ENCODE results near the gene AOC2.
"Not testable (repeated sequence)": the region's sequence is repeated elsewhere in the genome, so short reads cannot be mapped to it uniquely, and the experiment has no call there.

AOC2 gene

DNA sequence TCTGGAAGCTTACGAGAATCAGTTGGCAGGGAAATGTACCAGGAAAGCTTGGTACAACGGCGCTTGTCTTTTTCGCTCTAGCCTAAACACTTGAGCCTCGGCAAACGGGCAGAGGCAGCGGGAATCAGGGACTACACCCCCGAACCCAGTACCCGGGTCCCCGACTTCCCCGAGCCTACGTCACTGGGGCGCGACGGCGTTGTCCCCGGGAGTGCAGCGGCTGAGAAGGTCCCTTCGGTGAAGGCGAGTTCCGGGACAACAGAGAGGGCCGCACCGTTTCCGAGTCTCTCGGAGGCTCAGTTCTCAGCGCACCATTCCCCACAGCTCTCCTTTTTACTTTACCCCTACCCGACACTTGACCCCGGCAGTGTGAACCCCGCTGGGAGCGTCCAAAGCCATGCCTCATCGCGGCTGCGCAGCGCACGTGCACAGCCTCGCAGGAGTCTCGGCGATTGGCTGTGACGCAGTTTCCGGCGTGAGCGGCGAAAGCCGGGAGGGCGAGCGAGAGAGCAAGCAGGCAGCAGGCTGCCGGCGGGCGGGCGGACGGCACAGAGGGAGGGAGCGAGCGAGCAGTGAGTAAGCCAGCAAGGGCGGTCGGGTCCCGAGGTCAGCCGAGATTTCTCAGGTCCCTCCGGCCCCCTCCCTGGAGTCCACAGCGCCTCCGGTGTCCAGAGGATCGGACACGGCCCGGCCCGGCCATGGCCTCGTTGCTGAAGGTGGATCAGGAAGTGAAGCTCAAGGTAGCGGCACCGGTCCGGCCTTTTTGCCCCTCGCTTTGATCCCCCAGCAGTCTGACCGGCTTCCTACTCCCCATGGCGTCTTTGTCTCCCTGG lies 11.2 kb upstream of the AOC2 start, which contains the start of gene PSME3:
Gene PSME3 (plus strand): TSS at position 464 of the 833 bp plus-strand sequence. CDS start 235 bp downstream, at position 699.
- DNase-seq, result peak; percentile 71

DNA sequence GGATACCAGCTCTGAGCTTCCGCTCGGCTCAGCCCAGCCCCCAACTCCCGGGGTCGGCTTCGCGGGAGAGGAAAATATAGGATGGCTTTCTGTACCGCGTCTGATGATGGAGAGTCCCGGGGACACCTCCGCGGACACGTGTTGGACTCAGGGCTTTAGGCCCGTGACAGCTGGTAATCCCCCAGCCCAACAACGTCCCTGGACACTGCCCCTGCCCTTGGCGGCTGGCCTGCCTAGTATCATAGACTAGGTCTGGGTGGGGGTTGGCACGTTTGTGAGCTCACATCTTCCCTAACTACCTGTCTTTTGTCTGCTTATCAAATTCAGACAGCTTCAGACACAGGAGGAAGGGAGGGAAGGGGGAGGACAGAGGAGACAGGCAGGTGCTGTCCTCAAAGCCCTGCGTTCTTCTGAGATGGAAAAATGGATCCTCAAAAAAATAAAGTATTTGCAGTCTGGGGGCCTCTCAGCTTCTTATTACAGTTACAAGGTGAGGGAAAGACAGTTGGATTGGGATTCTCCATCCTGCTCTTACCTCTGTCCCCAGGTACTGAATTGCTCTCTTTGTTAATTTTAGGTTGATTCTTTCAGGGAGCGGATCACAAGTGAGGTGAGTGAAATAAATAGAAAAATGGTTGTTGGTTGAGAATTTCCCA lies 10.5 kb upstream of the AOC2 start:
- DNase-seq, result no peak

DNA sequence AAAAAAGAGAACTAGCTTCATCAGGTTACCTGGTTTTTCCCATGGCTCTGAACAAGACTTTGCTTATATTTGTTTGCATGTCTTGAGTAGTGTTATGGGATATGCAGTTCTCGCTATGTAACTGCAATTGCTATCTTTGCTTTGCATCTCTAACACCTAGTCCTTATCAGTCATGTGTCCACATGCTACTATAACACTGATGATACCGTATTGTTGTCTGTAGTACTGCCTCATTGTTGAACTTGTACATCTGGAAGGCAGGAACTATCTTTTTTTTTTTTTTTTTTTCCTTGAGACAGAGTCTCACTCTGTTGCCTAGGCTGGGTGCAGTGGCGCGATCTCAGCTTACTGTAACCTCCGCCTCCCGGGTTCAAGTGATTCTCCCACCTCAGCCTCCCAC lies 8.6 kb upstream of the AOC2 start:
- no peak for DNase-seq

DNA sequence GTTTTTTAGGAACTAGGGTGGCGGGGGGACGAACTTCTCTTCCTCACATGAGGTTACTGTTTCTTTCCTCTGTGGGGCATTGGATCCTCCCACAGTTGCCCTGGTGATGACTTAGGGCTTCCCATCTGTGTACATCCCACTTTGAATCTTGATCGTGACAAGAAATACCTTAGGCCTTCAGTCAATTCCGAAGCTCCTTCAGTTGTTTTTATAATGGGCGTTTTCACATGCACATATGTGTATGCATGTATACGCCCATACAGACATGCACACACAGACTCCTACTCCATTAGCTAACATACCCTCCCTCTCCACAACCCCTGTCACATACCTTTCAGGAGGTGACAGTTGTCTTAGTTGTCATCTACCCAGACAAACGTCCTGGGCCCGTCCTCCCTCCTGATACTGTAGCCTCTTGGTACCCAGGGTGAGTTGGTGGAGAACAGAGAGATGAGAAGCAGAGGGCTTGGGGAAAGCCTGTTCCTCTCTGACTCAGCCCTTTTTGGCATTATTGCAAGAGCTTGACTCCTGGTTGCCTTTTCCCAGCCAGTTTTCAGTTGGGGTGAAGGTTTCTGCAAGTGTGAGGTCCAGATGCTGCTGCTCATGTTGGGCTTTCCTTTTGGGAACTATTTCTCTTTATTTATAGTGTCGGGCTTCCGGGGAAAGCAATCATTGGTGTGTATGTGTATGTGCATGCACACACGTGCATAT lies 2.2 kb upstream of the AOC2 start:
- DNase-seq, result no peak

DNA sequence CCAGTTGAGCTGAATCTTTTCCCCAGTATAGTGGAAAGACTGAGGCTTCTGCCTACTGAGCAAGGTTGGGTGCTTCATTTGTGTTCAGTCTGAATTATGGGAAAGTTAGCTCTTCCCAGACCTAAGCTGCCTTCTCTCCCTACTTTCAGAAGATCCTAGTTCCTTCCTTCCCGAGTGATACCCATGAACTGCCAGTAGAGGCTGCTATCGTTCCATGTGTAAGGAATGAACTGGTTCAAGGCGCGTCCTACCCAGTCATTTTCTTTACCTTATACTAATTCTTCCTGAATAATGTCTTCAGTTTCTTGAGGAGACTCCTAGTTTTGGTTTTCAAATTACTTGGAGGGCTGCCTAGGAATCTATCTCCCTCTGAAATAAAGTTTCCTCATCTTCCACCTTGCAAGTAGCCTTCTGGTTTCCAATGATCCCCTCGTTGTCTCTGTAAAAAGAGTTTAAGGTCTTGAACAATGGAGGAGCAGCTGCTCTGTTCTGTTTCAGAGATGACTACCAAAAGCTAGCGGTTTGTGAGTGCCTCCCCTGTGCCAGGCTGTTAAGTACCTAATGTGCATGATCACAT lies 934 bp upstream of the AOC2 start:
- DNase-seq, result peak; percentile 47

DNA sequence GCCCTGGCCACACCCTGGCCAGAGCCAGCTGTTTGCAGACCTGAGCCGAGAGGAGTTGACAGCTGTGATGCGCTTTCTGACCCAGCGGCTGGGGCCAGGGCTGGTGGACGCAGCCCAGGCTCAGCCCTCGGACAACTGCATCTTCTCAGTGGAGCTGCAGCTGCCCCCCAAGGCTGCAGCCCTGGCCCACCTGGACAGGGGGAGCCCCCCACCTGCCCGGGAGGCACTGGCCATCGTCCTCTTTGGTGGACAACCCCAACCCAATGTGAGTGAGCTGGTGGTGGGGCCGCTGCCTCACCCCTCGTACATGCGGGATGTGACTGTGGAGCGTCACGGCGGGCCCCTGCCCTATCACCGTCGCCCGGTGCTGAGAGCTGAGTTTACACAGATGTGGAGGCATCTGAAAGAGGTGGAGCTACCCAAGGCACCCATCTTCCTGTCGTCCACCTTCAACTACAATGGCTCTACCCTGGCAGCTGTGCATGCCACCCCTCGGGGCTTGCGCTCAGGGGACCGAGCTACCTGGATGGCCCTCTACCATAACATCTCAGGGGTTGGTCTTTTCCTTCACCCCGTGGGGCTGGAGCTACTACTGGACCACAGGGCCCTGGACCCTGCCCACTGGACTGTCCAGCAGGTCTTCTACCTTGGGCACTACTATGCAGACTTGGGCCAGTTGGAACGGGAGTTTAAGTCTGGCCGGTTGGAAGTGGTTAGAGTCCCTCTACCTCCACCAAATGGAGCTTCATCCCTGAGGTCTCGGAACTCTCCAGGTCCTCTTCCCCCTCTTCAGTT lies 578 bp downstream of the AOC2 start:
- no peak for DNase-seq

DNA sequence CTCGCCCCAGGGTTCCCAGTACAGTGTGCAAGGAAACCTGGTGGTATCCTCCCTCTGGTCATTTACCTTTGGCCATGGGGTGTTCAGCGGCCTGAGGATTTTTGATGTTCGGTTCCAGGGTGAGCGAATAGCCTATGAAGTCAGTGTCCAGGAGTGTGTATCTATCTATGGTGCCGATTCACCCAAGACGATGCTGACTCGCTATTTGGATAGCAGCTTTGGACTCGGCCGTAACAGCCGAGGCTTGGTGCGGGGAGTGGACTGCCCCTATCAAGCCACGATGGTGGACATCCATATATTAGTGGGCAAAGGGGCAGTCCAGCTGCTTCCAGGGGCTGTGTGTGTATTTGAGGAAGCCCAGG lies 1.2 kb downstream of the AOC2 start:
- DNase-seq, result no peak

DNA sequence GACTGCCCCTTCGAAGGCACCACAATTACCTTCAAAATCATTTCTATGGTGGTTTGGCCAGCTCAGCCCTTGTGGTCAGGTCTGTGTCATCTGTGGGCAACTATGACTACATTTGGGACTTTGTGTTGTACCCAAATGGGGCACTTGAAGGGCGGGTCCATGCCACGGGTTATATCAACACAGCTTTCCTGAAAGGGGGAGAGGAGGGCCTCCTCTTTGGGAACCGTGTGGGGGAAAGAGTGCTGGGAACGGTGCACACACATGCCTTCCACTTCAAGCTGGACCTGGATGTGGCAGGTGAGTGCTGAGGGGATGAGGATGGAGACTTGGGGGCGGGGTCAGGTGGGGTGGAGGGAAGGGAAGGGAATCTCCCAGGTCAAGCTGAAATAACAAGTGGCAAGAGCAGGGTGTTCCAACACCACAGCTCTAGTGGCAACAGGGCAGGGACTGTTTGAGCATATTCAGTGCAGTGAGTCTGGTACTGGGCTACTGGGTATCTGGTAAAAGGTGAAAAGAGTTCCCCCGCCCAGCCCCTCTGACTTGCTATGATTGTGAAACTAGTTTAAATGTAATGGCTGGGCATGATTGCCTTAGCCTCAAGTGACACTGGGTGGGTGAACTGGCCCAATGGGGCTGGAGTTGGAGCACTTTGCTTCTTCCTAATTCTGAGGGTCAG lies 1.7 kb downstream of the AOC2 start:
- no peak for DNase-seq

DNA sequence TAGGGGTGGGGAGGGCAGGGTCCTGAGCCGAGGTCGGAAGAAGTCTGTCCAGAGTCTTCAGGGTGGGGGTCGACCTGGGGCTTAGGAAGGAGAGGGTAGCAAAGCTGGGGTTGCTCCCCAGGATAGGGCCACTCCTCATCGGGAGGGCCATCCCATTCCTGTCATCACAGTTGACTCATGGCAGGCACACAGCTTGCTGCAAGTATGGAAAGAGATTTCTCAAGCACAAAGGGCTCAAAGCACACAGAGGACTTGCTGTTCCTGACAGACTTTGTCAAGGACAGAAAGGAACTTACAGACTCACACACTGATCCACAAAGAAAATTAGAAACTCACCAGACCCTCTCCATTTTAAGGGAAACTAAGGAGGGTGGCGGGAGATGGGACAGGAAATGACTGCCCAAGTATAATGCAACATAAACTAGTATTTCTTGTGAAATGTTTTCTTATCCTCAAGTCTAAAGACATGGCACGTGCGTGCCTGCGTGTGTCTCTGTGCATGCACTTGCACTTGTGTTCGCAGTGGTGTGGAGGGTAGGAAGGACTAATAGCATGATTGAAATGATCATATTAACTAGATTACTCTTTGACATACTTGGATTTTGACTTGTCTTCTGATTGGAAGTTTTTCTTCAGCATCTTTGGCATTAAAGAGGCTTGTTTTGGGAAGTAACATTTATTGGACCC lies 2.4 kb downstream of the AOC2 start:
- no peak for DNase-seq

DNA sequence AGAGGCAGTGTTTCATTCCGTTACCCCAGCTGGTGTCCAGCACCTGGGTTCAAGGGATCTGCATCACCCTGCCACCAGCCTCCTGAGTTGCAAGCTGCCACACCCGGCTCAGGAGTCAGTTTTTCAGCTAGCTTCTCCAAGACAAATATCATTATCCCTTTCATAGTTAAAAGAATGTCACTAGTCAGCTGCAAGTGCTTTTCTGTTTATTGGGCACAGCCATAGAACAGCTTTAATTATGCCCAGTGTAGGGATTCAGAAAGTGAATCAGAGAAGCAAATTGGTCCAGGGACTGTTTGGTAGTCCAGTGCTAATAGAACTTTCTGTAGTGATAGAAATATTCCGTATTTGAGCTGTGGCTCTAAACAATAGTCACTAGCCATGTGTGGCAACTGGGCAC lies 3.7 kb downstream of the AOC2 start:
- no peak for DNase-seq

DNA sequence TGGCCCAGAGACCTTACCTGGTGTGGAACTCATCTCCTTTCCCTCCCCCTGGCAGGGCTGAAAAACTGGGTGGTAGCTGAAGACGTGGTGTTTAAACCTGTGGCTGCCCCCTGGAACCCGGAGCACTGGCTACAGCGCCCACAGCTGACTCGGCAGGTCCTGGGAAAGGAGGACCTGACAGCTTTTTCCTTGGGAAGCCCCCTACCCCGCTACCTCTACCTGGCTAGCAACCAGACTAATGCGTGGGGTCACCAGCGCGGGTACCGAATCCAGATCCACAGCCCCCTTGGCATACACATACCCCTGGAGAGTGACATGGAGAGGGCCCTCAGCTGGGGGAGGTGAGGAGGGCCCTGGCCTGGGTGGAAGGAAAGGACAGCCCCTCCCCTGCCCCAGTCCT lies 4.7 kb downstream of the AOC2 start:
- DNase-seq, result no peak

DNA sequence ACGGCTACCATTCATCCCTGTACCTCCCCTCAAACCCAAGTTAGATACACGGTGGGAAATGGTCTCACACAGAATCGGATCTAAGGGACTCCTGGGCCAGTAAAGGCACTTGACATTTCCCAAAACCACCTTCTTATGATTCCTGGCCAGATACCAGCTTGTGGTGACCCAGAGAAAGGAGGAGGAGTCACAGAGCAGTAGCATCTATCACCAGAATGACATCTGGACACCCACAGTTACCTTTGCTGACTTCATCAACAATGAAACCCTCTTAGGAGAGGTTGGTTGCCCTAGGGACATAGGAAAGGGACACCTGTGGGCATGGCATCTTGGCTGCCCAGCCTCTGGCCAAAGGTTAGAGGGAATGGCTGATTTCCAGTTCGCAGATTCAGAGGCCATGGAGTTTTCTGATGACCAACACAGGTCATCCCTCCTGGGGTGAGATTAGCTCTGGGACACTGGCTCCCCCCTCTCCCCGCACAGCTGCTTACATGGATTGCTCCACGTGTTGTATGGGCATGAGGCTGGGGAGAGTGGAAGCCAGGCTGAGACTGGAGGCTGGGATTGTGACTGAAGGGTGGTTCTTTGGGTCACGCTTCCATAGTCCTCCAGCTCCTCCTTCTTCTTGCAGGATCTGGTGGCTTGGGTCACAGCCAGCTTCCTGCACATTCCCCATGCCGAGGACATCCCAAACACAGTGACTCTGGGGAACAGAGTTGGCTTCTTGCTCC lies 5.2 kb downstream of the AOC2 start:
- no peak for DNase-seq

DNA sequence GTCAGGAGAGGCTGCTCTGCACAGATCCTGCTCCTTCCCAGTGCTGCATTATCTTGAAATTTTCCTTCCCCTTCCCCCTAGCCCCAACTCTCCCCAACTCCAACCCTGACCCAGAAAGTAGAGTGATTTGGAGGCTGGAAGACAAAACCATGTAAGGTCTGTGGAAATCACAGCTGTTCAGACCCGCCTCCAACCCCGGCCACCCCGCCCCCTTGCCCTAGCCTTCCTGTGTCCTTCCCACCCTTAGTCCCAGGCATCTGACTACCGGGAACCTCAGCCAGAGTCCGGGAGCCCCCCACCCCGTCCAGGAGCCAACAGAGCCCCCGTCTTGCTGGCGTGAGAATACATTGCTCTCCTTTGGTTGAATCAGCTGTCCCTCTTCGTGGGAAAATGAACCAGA lies 6.6 kb downstream of the AOC2 start, which contains the start of gene AOC3:
Gene AOC3 (plus strand): TSS at position 246 of the 400 bp plus-strand sequence. CDS start 145 bp downstream, at position 391.
- no peak for DNase-seq

DNA sequence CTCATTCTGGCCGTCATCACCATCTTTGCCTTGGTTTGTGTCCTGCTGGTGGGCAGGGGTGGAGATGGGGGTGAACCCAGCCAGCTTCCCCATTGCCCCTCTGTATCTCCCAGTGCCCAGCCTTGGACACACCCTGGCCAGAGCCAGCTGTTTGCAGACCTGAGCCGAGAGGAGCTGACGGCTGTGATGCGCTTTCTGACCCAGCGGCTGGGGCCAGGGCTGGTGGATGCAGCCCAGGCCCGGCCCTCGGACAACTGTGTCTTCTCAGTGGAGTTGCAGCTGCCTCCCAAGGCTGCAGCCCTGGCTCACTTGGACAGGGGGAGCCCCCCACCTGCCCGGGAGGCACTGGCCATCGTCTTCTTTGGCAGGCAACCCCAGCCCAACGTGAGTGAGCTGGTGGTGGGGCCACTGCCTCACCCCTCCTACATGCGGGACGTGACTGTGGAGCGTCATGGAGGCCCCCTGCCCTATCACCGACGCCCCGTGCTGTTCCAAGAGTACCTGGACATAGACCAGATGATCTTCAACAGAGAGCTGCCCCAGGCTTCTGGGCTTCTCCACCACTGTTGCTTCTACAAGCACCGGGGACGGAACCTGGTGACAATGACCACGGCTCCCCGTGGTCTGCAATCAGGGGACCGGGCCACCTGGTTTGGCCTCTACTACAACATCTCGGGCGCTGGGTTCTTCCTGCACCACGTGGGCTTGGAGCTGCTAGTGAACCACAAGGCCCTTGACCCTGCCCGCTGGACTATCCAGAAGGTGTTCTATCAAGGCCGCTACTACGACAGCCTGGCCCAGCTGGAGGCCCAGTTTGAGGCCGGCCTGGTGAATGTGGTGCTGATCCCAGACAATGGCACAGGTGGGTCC lies 7.2 kb downstream of the AOC2 start:
- not testable (repeated sequence) for DNase-seq

DNA sequence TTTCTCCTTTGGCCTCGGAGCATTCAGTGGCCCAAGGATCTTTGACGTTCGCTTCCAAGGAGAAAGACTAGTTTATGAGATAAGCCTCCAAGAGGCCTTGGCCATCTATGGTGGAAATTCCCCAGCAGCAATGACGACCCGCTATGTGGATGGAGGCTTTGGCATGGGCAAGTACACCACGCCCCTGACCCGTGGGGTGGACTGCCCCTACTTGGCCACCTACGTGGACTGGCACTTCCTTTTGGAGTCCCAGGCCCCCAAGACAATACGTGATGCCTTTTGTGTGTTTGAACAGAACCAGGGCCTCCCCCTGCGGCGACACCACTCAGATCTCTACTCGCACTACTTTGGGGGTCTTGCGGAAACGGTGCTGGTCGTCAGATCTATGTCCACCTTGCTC lies 8.0 kb downstream of the AOC2 start:
- no peak for DNase-seq

DNA sequence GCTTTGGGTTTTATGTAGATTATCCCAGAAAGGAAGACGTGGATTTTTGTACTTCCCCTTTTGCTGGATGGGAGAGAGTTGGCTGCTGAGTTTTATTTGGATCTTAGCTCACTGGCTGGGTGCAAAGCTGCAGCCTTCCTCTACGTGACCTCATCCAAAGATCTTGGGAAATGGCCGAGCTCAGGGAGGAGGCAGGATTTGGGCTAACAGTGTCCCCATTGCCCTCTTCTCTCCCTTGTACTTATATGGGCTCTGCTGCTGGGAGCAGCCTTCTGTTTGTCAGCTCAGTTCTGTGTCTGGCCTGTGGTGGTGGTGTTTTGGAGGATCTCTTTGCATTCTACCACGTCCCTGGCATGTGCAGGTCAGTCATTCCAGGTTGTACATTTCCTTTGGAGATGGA lies 8.6 kb downstream of the AOC2 start:
- DNase-seq, result no peak

DNA sequence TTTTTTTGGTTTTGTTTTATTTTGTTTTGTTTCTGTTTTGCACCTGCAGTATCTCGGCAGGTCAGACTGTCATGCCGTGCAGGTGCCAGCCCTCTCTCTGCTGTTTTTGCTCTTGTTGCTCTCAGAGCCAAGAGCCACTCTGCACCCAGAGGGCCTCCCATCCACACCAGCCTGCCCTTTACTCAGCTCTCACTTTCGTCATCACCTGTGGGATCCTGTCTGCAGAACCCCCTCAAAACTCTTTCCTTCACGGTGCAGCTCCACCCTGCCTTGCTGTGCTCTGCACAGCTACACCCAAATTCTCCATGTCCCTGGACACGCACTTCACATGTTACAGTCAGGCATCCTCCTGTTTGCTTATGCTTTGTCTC lies 9.2 kb downstream of the AOC2 start:
- no peak for DNase-seq

DNA sequence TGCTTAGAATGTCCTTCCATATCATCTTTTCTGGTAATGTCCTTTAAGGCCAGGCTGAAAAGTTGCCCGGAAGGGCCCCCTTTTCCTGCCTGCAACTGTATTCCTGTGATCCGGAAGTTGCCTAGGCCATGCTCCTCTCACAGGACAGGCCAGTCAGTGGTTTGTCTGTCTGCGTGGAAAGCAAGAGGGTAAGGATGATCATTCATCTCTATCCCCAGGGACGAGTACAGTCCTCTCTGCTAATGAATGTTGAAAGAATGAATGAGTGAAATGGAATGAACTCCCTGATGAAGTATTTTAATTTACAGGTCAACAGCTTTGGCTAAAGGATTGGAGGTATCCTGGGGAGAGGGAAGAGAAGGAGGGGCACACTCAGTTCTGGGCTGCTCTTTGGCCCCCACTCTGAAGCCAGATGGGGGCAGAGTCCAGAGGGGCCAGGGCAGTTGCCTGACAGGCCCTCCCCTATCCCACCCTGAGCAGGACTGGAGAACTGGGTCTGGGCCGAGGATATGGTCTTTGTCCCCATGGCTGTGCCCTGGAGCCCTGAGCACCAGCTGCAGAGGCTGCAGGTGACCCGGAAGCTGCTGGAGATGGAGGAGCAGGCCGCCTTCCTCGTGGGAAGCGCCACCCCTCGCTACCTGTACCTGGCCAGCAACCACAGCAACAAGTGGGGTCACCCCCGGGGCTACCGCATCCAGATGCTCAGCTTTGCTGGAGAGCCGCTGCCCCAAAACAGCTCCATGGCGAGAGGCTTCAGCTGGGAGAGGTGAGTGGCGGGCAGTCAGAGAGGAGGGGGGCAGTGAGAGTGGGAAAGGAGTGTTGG lies 9.8 kb downstream of the AOC2 start:
- no peak for DNase-seq

Data from DMS153 (cell line).